GM18868 (cell line): ENCODE results near the gene RBM47.
"Not testable (repeated sequence)": the region's sequence is repeated elsewhere in the genome, so short reads cannot be mapped to it uniquely, and the experiment has no call there.

Experiments used
- ATAC-seq: cut with Tn5 transposase; IDR thresholded peaks from one replicate; pipeline ENCODE4 v1.9.1; 2021; ENCODE audit warnings: mild to moderate bottlenecking, moderate library complexity; ENCODE audit not compliant: unreplicated experiment

Gene RBM47

DNA sequence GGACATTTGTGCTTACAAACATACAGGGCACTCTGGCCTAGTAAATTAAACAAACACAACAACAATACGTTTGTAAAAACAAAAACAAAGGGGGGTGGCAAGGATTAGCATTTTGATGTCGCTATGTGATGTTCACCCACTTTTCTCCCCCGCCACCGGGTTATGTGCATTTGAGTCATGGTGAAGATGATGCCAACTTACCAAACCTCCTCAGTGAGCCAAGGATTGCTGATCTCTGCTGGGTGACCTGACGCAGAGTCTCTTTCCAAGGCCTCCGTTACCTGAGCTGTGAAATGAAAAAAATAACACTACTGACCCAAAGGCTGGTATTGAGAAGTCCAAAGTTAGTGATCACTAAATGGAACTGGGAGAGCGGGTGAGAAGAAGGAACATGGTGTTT lies 85.4 kb downstream of the RBM47 start:
- no peak for ATAC-seq

- no peak for ATAC-seq
Observed at GRCh38 chr4:40540800-40541199, 88.9 kb downstream of the RBM47 start.

DNA sequence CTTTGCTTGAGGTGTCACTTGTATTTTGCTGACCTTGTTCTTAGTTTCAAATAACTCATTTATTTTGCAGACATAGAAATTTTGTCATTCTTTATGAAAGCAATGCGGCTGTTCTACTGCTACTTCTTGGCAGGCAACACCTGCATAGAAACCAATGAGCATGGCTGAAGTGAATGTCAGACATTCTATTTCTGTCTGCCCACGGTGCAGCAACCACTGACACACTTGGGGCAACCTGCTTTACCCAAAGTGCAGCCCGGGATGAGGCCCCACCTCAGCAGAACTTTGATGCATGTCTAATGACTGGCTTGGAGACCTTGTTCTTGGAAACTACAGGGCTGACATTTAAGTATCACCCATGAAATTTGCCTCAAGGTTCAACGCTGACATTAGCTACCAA lies 93.6 kb downstream of the RBM47 start:
- peak; percentile 85 for ATAC-seq

- no peak for ATAC-seq
Observed at GRCh38 chr4:40531636-40532023, 98.0 kb downstream of the RBM47 start.

DNA sequence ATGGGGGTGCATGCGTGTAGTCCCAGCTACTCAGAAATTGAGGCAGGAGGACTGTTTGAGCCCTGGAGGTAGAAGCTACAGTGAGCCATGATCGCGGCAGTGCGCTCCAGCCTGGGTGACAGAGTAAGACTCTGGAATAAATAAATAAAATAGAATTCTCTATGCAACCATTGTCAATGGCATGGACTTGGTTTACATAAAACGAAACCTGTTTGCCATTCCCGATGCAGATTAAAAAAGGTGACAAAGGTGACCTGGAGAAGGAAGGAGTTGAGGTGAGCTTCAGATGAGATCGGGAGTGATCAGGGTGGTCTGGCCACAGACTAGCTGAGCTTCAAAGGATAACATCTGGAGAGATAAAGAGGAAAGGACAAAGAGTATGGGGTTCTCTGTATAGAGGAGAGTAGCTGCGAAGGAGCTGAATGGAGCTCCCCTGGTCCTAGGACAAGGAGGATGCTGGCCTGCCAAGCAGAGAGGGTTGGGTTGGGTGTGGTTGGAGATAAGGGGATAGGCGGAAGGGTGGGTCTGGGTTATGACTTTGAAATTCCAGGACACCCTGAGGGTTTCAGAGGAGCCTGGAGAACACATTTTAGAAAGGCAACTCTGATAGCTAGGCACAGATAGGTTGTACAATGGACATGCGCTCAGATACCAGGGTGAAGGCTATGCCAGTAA lies 98.6 kb downstream of the RBM47 start:
- no peak for ATAC-seq

DNA sequence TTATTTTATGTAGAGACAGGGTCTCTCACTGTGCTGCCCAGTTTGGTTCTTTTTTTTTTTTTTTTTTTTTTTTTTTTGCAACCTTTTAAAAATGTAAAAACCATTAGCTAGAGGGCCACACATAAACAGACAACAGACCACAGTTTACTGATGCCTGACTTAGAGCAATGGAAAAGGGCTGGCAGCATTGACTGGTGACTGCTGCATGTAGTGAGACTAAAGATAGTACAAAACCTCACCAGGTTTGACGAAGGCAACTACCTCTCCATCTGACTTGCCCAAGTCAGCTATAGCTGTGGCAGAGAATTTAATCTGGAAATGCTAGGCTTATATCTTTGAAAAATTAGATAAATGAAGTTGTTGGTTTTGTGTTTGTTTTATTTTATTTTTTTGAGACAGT lies 102.9 kb downstream of the RBM47 start:
- ATAC-seq: no peak

DNA sequence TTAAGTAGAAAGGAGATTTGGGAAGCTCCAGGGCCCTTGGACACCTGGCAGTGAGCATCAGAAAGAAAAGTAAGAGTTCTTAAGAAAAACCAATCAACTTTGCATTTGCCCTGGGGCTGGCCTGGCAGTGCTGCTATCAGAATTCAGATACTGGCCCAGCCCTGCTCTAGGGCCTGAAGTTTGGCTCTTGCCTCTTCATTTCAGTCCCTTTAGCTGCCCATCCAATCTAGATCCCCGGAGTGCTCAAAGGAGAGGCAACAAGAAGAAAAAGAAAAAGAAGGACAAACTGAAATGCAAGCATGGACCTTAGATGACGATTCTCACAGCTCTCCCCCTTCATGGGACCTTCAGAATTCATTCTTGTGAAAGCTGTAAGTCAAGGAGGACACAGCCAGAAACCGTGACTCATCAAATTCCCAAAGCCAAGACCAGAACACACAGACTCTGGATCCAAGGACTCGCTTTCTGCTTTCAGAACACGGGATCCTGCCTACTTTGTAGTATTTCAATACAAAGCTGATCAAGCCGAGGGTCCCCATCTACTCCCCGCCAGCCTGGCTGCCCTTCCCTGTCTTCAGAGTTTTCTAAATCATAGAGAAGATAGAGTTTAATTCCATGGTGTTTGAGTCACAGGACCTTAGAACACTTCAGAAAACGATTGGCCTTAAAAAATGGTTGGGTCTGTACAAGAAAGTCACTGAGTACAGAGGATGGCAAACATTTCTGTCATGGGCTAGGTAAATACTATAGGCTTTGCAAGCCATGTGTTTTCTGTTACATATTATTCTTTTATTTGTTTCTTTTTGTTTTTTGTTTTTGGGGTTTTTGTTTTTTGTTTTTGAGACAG lies 103.7 kb downstream of the RBM47 start:
- no peak for ATAC-seq

DNA sequence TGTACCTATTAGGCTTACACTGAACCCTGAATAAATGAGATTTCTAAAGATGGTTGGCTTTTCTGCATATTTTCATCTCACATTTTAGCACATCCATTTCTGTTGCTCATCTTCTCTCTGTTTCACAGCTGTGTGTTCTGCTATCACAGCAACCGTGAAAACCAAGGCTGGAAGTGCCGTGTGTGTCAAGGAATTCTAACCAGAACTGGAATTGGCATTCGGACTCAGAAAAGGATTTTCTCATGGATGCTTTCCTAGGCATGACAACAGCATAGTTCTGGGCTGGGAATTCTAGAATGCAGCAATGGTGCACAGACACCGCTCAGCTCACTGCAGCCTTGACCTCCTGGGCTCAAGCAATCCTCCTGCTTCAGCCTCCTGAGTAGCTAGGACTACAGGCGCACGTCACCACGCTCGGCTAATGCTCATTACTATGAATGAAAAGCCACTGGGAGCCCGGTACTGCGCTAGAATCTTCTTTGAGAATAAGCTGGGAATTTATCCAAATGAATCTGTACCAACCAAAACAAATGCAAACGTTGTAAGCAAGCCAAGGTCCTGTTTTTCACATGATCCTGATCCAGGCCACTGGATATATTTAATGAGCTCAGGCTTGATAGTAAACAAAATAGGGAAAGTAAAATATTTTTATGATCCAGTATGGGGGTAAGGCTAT lies 105.2 kb downstream of the RBM47 start:
- no peak for ATAC-seq

DNA sequence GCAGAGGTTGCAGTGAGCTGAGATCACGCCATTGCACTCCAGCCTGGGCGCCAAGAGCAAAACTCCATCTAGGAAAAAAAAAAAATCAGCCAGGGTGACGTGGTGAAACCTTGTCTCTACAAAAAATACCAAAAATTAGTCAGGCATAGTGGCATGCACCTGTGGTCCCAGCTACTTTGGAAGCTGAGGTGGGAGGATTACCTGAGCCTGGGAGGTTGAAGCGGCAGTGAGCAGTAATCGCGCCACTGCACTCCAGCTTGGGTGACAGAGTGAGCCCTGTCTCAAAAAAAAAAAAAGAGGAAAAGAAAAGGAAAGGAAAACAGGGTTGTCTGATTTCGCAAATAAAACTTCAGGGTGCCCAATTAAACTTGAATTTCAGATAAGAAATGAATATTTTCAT lies 106.1 kb downstream of the RBM47 start:
- no peak for ATAC-seq

GRCh38 chr4:40521957-40522356 lies 107.7 kb downstream of the RBM47 start:
- ATAC-seq: no peak

GRCh38 chr4:40520533-40520932 lies 109.1 kb downstream of the RBM47 start:
- no peak for ATAC-seq

- ATAC-seq: not testable (repeated sequence)
Observed at GRCh38 chr4:40517081-40517480, 112.6 kb downstream of the RBM47 start.

DNA sequence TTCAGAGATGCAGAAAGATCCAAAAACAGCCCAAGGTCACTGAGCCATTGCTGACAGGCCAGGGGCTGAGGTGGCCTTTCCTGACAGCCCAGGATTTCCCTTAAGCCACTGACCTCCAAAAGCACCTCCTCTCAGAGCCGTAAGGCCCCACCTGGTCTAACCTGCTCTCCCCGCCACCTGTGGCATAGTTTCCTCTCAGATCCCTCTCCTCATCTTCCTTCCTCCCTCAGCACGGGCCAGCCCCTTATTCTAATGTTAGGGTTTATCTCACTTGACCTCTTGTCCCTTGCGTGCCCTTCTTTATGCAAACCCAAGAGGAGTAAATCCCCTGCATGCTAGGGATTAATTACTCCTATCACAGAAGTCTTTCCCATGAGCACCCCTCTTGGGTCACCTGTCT lies 113.0 kb downstream of the RBM47 start:
- no peak for ATAC-seq

DNA sequence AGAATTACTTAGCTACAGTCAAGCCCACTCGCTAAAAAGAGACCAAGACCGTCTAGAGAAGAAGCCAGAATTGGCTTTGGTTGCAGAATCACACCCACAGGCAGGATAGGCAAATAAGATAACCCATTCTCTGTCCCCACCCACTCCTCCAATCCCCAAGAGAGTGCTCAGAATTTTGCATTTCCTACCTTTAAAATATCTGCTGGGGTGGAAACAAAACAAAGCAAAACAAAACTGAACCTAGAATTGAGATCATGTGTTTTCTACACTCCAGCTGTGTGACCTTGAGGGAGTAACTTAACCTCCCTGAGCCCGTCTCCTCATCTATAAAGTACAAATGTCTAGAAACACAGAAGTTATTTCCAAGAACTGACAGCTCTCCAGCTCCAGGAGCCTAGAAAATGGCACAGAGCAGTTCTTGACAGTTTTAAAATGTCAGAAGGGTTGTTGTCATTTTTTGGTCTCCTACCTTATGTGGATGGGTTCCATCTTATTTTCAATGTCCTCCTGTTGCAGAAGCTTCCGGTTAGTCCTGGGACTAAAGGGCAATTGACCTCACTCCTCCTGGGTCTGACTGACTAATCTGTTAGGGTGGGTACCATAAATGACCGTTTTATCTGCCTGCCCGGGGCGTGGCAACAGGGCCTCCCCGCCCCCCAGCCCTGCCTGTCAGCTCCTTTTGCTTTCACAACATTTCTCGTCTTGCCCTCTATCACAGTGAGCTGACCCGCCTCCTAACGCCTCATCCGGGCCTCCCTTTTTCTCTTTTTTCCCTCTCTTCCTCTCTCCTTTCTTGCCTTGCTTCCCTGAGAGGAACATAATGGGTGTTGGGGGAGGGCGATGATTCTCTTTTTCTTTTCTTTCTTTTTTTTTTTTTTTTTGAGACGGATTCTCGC lies 114.0 kb downstream of the RBM47 start:
- ATAC-seq: peak; percentile 77

- no peak for ATAC-seq
Observed at GRCh38 chr4:40515037-40515397, 114.6 kb downstream of the RBM47 start.

DNA sequence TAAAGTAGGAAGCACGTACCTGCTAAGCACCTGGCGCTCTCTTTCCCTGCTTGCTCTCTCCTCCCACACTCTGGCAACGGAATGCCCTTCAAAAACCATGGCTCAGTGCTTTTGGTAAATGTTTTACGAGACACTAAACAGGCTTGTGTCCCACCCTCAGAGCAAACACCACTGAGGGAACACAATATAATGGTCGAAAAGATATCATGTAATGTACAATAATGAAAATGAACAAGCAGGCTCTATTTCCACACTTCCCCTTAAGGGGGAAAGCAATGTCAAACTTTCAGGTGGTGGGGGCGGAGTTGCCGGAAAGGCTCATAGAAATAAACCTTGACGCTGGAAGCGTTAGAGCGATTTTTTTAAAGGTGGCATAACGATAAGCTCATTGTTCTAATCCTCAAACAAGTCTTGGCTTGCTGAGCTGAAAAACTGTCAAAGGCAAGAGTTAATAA lies 115.1 kb downstream of the RBM47 start:
- no peak for ATAC-seq

- ATAC-seq: no peak
Observed at GRCh38 chr4:40511036-40511614, 118.5 kb downstream of the RBM47 start.

GRCh38 chr4:40507977-40508376 lies 121.7 kb downstream of the RBM47 start:
- no peak for ATAC-seq

DNA sequence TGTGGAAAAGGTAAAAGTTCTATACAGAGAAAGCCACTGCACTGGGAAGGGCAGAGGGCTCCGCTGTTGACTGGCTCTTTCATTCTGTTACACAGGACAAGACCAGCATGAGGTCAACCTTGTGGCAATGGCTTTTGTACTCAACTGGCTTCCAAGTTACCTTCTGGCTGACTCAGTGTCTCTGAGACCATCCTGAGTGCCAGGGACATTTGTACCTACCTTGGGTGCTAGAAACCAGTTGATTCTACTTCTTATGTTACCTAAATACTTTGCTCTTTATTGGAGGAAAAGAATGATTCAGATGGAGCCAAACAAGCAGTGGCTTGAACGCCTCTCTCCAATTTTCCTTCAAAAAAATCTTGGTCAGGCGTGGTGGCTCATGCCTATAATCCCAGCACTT lies 123.2 kb downstream of the RBM47 start:
- no peak for ATAC-seq

DNA sequence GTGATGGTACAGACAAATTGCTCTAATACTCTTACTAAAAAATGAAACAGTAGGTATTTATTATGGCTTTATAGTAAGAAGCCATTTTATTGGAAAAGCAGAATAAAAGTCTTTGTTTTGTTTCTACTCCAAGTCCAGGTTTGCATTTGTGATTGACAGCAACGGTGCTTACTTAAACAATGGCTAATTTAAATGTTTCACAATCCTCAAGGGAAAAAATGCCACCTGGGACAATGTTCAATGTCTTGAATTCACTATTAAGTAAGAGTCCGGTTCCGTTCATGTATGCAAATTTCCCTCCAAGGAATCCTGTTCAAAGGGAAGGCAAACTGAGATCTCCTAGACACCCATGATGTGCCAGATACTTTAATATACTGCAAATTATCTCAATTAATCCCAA lies 123.6 kb downstream of the RBM47 start:
- no peak for ATAC-seq

DNA sequence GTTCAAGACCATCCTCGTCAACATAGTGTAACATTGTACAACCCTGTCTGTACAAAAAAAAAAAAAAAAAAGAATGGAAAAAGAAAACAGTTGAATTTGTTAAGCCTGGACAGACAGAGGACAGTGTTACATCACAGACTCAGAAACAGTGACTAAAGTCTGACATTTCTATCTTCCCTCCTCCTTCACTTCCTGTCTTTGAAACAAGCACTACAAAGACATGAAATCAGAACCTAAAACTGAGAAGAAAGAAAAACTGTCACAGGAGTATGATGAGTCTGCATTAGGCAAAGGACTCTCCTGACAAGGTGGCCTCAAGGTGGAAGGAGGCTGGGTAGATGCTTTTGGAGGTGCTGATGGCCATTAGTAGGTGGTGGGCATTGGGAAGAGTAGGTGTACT lies 126.7 kb downstream of the RBM47 start:
- ATAC-seq: peak; percentile 68
